Skin epidermis (tissue), 12 donors: ENCODE results near the gene FKBP7.
"Not testable (repeated sequence)": the region's sequence is repeated elsewhere in the genome, so short reads cannot be mapped to it uniquely, and the experiment has no call there.

Source experiments
- H3K27ac ChIP-seq, 21 experiments: fragments of 200-600 bp; sonication (generic) in 11 of 21; one replicate each; pipeline ENCODE4 v1.5.0; 2020; ENCODE audit warnings: mild to moderate bottlenecking in 3 of 21, inconsistent platforms in 2 of 21, moderate library complexity in 2 of 21
- H3K4me3 ChIP-seq, 7 experiments: fragments of 200-600 bp; sonication (generic) in 2 of 7; one replicate each; pipeline ENCODE4 v1.5.0; 2020; ENCODE audit warnings: inconsistent platforms in 2 of 7, mild to moderate bottlenecking in 2 of 7, moderate library complexity in 1 of 7

The FKBP7 gene

DNA sequence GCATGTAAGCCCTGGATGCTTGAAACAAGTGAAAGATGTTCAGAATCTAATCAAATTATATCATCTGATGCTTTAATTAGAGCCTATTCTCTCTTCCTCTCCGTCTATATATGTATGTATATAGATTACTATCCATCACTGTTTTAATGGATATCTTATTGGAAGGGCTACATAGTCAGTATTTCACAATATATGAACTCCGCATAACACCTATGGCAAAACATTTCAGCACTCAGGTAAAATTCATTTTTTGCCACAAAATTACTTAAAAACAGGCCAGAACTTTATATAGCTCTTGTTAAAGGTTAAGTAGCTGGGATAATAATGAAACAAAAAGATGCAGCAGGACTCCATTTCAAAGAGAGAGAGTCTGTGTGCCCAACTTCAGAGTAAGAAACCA is 26.1 kb downstream of the FKBP7 start:
- Histone ChIP-seq H3K4me3 (peak overlapping the region in 1 of 7 experiments; percentile 80), H3K27ac (peak overlapping the region in 6 of 21 experiments; percentile 97 to 99 (median 99))

DNA sequence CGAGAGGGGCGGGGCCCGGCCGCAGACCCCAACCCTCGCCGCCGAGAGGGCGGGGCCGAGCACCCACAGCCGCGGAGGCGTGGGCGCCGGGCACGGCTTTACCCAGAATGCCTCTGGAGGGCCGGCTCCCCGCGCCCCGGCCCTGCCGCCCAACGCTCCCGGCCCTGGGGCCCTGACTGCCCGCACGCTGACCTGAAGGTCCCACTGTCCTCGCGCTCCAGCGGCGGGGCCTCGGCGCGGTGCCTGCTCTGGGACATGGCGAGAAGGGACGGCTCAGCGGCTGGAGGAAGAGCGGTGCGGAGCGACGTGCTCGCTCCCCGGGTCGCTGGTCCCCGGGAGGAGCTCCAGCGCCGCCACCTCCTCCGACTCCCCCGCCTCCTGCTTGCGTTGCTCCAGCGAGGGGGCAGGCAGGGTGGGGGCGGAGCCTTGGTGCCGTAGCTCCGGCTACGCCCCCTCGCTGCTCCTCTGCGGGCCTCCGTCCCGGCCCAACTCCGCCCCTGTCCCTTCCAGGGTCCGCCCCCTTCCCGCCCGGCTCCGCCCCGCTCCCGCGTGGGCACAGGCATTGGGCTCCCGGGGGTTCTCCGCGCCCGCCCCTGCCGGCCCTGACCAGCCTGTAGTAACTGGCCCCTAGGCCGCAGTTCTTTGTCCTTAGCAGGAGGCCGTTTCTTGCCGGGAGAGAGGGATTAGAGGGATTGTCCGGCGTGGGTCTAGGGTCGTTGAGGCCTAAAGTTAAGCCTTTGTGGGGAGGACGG is 27.4 kb downstream of the FKBP7 start, which contains the start of the genes PJVK and PRKRA:
Gene PJVK (plus strand): TSS at position 605 of the 752 bp plus-strand sequence. CDS start 2,032 bp downstream, outside the sequence.
Gene PRKRA (minus strand): TSS at position 402 of the 752 bp plus-strand sequence. CDS start 145 bp downstream, at position 257.
- Histone ChIP-seq H3K27ac (peak within 1 kb of the TSS; percentile 79 to 99 (median 98)), H3K4me3 (peak within 1 kb of the TSS; percentile 73 to 95 (median 86))

DNA sequence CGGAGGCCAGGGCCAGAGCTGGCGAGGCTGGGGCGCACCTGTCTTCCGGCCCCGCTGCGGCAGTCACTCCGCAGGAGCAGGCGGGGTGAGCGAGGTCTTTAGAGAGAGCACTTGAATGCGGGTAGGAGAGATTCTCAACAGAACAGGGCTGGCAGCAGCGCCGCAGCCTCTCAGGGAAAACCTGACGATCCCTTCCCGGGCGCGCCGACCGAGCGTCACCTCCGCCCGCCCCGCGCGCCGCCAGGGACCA is 28.0 kb downstream of the FKBP7 start:
- H3K4me3 ChIP-seq, result peak overlapping the region; percentile 73 to 95 (median 86)
- H3K27ac ChIP-seq, result peak overlapping the region; percentile 14 to 99 (median 98)

DNA sequence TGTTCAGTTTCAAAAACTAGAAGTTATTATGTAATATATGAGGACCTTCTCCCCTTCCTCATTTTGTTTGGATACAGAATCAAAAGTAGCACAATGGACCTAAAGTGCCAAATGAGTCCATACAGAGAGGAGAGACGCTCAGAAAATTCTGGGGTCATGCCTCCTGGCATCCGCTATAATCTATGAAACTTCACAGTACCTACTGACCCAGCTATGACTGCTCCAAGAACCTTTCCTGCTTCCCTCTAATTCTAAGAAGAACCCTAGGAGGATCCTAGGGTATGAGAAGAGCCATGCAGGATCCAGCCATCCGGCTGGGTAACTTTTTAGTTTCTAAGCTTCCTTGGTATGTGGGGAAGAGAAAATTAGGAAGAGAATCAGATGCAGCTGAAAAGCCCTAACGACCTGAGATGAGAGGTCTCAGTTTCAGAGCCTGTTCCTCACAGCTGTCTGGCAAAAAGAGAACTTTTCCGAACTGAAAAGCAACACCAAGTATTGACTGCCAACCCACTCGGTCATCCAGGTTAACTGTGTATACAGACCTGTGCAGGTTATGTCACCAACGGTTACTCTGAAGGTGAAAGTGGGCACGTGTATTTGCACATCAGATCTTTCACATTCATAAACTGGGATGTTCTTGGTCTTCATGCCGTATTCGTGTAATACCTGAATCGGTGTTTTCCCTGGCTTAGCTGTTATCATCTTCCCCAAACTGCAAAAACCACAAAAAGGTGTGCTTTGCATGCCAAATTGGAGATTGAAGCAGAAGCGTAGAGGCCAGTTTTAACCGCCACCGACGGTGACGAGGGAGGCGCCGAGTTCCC is 28.5 kb downstream of the FKBP7 start:
- H3K4me3 ChIP-seq, result peak overlapping the region; percentile 73 to 95 (median 86)
- H3K27ac ChIP-seq, result peak overlapping the region; percentile 14 to 99 (median 98)

DNA sequence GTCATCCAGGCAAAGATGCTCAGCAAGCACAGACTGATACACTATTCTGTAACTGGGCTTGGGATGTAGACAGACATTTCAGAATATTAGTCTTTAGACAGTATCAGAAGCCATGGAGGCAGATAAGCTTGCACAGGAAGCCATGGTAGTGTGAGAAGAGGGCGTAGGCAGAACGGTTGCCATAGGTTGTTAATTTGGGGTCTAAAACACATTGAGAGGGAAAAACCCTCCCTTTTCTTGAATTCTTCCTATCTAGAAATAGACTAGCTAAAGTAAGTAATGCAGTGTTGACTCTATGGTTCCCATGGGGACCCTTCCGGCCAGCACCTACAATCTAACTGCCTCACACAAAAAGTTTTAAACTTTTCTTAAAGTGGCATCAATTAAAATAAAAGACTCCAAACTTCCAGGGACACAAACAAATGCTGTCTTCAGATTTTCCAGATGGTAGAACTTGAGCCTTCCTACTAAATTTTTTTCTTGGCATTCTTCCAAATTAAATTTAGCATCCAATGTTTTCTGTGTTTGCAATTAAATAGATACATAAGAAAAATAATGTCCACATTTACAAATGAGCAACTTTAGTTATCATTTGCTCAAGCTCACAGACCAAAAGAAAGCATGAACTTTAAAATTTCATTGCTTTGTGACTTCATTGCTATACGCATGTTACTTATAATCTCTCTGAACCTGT is 29.3 kb downstream of the FKBP7 start:
- Histone ChIP-seq H3K4me3 (peak overlapping the region in 2 of 7 experiments; percentile 78 to 80), H3K27ac (peak overlapping the region in 5 of 21 experiments; percentile 17 to 98 (median 97))

DNA sequence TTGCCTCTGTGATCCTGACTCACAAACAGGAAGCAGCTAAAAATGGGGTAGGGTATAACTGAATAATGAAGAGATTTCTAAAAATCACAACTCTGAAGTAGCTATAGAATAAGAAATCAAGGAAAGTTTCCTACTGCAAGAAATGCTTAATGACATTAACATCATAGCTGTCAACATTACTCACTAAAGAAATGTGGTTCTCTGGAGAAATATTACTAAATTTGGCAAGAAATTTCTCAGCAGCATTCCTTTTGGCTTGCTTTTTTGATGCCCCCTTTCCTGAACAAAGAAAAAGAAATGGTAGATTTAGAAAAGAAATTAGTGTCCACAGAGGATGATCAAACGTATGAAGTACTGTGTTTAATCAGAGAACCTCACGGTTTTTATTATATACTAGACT is 37.0 kb downstream of the FKBP7 start:
- Histone ChIP-seq H3K27ac (no peak overlapping the region), H3K4me3 (no peak overlapping the region)

DNA sequence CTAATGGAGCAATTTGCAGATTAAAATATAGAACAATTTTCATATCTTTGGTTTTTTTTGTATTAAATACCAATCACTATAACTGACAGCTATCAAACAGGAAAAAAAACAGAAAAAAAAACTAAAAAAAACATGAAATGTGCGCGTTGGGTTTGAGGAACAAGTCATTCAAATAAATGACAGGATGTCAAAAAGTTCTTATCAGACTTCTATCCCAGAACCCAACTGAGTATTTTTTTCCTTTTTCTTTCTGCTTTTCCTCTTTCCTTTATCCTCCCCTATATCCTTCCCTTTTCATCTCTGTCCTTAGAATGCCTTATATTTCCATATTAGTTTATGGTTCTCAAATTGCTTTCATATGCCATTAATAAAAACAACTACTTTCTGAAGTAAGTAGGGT is 41.7 kb downstream of the FKBP7 start:
- Histone ChIP-seq H3K4me3 (no peak overlapping the region), H3K27ac (no peak overlapping the region)

DNA sequence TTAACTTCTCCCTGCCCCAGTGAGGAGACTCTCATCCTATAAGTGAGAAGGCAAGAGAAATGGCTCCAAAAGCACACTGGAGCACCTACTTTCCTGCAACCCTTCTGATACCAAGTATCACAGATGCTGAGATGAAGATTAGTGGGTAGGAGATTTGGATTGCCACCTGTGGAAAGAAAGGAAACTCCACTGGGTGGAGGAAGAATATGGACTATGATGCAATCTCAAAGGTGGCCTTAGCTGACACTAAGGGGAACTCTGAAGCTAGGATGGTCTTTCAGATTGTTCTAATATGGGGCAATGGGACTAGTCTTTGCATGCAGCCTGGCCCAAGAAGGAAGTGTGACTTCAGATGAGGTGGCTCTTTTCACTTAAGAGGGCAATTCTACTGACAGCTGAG is 49.1 kb downstream of the FKBP7 start:
- H3K27ac ChIP-seq, result no peak overlapping the region
- H3K4me3 ChIP-seq, result no peak overlapping the region

DNA sequence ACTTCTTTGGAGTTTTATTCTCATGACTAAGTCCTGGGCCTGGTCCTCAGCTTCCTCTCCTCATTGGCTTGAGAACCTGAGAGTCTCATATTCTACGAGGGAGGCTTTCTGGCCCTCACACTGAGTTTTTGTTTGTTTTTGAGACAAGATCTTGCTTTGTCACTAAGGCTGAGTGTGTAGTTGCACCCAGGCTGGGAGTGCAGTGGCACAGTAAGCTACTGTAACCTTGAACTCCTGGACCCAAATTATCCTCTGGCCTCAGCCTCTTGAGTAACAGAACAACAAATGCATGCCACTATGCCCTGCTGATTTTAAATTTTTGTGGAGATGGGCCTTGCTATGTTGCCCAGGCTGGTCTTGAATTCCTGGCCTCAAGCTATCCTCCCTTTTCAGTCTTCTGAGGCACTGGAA is 50.0 kb downstream of the FKBP7 start:
- Histone ChIP-seq H3K27ac (no peak overlapping the region), H3K4me3 (no peak overlapping the region)

DNA sequence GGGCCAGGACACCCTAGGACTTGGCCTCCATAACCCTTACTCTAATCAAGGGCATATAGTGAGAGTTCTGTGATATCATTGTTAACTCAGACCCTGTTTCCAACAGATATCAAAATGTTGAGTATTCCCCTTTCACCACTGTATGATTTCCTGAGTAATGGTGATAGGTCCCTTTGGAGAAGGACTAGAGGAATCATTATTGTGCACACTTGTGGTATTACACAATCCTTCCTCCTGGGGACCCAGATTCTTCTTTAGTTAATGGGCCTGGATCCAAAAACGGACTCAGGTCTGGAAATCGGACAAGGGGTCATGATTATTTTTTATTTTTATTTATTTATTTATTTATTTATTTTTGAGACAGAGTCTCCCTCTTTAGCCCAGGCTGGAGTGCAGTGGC is 50.9 kb downstream of the FKBP7 start:
- Histone ChIP-seq H3K4me3 (no peak overlapping the region), H3K27ac (no peak overlapping the region)

DNA sequence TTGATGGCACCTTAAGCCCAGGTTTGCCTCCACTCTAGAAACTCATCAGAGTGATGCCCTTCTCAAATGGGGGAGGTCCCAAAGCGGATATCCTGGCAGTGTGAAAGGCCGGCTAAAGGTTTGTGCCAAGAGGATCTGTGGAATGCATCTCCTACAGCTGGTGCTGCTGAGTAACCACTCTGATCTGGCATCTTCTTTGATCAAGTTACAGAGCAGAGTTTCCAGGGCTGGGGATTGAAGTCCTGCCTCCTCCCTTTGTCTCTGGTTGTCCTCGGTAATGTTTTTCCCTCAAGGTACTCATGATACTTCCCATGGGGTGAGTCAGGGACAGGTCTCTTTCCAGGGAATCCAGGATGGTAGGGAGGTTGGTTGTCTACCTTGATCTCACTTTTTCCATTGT is 52.0 kb downstream of the FKBP7 start:
- Histone ChIP-seq H3K27ac (no peak overlapping the region), H3K4me3 (no peak overlapping the region)

DNA sequence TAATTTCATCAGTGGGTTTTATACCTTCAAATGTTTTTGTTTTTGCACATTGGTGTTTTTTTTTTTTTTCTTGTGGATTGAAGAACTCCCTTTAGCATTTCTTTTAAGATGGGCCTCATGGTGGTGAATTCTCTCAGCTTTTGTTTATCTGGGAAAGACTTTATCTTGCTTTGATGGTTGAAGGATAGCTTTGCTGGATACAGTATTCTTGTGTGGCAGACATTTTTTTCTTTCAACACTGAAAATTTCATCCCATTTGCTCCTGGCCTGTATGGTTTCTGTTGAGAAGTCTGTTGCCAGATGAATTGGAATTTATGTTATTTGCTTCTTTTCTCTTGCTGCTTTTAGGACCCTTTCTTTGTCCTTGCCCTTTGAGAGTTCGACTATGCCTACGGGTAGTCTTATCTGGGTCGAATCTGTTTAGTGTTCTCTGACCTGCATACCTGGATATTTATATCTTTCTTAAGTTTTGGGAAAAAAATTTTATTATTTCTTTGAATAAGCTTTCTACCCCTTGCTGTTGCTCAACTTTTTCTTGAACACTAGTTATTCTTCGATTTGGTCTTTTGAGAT is 53.1 kb downstream of the FKBP7 start:
- Histone ChIP-seq H3K4me3 (no peak overlapping the region), H3K27ac (no peak overlapping the region)

DNA sequence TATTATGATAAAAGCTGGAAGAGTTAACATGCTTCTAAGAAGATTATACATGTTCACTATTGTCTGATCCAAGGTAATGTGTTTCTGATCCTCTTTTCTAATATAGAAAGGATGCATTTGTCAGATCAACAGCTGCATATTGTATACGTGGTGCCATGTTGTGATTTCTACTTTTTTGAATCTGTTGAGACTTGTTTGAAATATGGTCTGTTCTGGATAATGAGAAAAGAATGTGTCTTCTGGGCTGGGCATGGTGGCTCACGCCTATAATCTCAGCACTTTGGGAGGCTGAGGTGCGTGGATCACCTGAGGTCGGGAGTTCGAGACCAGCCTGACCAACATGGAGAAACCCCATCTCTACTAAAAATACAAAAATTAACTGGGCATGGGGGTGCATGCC is 54.7 kb downstream of the FKBP7 start:
- not testable (repeated sequence) for H3K27ac ChIP-seq, H3K4me3 ChIP-seq

DNA sequence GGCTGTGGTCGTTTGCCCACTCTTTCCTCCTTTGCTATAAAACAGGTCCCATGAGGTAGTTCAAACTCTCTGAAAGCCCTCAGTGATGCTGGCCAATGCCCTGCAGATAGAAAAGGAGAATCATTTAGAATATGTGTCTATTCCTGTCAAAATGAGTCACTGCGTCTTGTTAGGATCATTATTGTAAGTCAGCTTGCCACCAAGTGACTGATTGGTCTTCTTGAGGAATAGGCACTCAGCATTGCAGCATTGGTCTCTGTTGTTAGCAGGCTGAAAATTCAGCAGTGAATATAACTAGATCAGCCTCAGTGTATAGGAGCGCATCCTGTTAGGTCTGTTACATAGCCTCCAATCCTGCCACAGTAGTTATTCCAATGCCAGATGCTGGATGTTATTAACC is 56.3 kb downstream of the FKBP7 start:
- H3K27ac ChIP-seq, result no peak overlapping the region
- no peak overlapping the region for H3K4me3 ChIP-seq

DNA sequence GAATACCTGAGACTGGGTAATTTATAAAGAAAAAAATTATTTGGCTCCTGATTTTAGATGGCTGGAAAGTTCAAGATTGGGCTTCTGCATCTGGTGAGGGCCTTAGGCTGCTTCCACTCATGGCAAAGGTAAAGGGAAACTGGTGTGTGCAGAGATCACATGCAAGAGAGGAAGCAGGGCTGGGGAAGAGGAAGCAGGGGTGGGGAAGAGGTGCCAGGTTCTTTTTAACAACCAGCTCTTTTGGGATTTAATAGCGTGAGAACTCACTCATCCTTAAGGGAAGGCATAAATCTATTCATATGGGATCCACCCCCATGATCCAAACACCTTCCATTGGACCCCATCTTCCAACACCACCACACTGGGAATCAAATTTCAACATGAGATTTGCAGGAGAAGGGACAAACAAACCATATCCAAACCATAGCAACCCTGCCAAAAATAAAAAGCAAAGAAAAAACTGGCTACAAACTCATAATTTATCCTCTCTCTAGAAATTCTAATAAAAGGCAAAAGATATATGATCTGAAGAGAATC is 57.9 kb downstream of the FKBP7 start:
- Histone ChIP-seq H3K27ac (no peak overlapping the region), H3K4me3 (no peak overlapping the region)

DNA sequence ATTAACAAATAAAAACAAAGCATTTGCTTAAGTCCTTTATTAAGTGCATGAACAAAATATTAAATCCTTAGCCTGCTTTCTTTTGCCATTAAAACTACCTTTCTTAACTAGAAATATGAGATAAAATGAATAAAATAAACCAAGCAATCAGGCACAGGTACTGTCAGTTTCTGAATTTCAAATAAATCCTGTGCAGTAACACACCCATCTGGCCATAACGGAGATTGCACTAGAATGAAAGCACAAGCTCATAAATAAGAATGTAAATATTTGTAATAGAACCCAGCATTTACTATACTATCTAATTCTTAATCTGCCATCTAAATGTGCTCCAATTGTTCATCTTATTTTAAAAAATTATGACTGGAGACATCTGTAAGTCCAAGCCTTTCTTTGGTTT is 59.3 kb downstream of the FKBP7 start:
- H3K4me3 ChIP-seq, result no peak overlapping the region
- no peak overlapping the region for H3K27ac ChIP-seq

DNA sequence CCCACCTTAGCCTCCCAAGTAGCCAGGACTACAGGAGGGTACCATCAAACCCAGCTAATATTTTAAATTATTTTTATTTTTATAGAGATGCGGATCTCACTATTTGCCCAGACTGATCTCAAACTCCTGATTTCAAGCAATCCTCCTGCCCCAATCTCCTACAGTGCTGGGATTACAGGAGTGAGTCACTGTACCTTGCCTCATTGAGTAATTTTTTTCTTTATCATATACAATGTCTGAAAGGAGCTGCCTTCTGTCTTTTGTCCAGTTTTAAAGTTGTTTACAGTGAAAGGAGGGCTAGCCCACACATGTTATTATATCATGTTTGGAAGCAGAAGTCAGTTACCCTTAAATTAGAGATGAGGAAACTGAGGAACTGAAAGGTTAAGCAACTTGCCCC is 60.0 kb downstream of the FKBP7 start:
- Histone ChIP-seq H3K27ac (no peak overlapping the region), H3K4me3 (no peak overlapping the region)

DNA sequence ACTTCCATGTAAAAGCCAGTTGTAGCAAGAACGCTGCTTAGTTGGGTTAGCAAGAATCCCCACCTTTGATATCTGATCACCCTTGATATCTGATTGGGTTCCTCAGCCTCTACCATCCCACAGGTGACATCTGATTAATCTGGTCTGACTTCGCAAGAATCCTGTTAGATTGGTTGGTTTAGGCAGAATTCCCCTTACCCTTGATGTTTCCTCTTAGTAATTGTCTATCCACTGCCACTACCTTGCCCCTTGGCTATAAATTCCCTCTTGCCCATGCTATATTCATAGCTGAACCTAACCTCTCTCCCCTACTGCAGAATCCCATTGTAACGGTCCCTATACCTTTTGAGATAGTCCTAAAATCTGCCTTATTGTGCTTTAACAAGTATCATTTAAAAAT is 60.5 kb downstream of the FKBP7 start:
- Histone ChIP-seq H3K27ac (no peak overlapping the region), H3K4me3 (no peak overlapping the region)

DNA sequence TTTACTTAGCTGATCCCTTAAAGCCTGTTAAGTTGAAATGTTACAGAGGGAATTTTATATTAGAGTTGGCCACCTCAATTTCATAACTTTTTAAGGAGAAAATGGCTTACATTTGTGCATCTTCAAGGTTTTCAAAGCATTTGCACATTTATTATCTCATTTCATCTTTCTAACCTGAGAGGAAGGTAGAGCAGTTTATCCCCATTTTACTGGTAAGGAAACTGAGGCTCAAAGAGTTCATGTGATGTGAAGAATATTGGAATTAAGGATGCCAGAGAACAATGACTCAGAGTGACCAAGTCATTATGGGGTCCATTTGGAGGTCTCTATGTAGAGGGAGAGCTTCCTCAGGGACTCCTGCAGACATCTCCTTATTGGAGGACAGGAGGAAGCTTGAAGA is 62.4 kb downstream of the FKBP7 start:
- H3K27ac ChIP-seq, result no peak overlapping the region

More for the DNA sequence above, 62.4 kb downstream of the FKBP7 start:
- no peak overlapping the region for H3K4me3 ChIP-seq
